Activated naive CD8-positive, alpha-beta T cell treated with anti-CD3 and anti-CD28 coated beads, Interleukin-2, amount 50 U/mL, for 24 hours (primary cell): ENCODE results near the gene MEIS2.

Source experiments
- ATAC-seq: fragments of 150-1000 bp; cut with Tn5 transposase; one replicate; pipeline ENCODE4 v1.10.0; 2021
- DNase-seq: peaks from one replicate; pipeline ENCODE4 v3.0.0; 2021
- H3K27ac Mint-ChIP-seq: one replicate; pipeline ENCODE4 v1.8.0; 2021; ENCODE audit warnings: mild to moderate bottlenecking, mixed read lengths
- H3K27me3 Mint-ChIP-seq: one replicate; pipeline ENCODE4 v1.8.0; 2021; ENCODE audit warnings: mixed read lengths
- H3K36me3 Mint-ChIP-seq: one replicate; pipeline ENCODE4 v1.8.0; 2021; ENCODE audit warnings: low read depth, mixed read lengths
- H3K4me1 Mint-ChIP-seq: one replicate; pipeline ENCODE4 v1.8.0; 2021; ENCODE audit warnings: mixed read lengths
- H3K4me3 Mint-ChIP-seq: one replicate; pipeline ENCODE4 v1.8.0; 2021; ENCODE audit warnings: mild to moderate bottlenecking, moderate library complexity, mixed read lengths
- H3K9me3 Mint-ChIP-seq: one replicate; pipeline ENCODE4 v1.8.0; 2021; ENCODE audit warnings: mixed read lengths

The MEIS2 gene

DNA sequence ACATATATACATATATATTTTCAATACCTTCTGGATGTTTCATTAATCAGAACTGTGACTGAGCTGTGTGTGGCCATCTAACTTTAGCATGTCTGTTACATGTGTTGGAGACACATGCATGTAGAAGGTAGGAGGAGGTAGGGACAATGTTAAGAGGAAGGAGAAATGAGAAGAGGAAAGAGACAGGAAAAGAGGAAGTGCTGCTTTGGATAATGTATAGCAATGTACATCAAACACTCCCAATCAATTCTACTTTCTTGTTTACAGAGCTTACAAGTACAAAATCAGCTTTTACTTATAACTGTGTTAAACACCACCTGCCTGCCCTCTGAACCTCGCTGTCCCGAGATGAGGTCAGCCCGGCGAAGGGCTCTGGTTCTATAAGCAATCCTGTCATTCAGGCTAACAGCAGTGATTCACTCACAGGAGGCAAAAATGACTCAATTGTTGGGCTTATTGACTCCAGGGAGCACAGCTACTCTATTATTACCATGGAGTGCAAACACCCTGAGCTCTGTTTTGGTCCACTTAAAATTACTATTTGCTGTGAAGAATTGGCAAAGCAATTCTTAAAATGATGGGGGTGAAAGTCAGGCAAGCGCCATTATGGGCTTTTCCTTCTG lies 188.9 kb downstream of the MEIS2 start:
- no peaks in the 10 kb centered on the region for H3K27me3 Mint-ChIP-seq
- H3K4me3 Mint-ChIP-seq = no peak overlapping the region
- ATAC-seq (no peak), DNase-seq (no peak)
- no peaks in the 10 kb centered on the region for H3K4me1 Mint-ChIP-seq
- H3K9me3 Mint-ChIP-seq = no peaks in the 10 kb centered on the region
- no peak overlapping the region for H3K27ac Mint-ChIP-seq
- no peaks in the 10 kb centered on the region for H3K36me3 Mint-ChIP-seq

DNA sequence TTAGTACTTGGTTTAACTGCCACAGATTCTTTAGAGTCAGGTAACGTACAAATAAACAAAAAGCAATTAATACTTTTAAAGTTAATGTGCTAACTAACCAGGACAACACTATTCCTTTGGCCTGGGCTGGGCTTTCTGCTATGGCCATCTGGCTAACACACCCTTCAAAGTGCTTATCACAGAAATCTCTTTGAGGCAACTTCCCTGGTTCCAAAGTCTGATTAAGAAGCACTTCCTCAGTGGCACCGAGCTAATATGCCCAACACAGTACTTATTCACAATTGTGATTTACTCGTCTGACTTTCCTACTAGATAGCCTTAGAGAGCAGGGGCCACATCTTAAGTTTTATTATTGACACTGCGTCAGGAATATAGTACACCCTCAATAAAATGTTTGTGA lies 191.4 kb downstream of the MEIS2 start:
- Mint-ChIP-seq H3K27me3 (no peaks in the 10 kb centered on the region), H3K9me3 (no peaks in the 10 kb centered on the region), H3K36me3 (no peaks in the 10 kb centered on the region), H3K4me3 (no peak overlapping the region), H3K4me1 (no peaks in the 10 kb centered on the region), H3K27ac (no peak overlapping the region)
- DNase-seq = no peak
- ATAC-seq = no peak

DNA sequence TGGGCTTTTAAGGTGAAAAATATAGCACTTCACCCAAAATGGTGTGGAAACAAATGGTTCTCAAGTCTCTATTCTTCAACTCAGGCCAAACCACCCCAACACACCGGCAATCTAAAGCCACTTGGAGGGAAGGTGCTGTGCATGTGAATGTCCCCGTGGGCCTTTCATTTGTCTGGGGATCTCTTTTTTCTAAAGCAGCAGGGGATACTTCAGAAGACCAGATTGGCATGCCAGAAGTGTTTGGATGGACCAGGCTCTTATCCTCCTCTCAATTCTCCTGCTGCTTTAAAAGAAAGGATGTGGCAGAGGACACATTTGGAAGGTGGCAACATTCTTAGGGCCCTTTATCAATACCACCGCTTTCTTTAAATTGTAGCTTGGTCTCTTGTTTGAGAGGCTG lies 193.1 kb downstream of the MEIS2 start:
- no peaks in the 10 kb centered on the region for H3K36me3 Mint-ChIP-seq
- H3K4me3 Mint-ChIP-seq = no peak overlapping the region
- H3K4me1 Mint-ChIP-seq = no peaks in the 10 kb centered on the region
- H3K27me3 Mint-ChIP-seq = peaks cover 2% of the 10 kb centered on the region
- ATAC-seq = no peak
- DNase-seq = no peak
- no peak overlapping the region for H3K27ac Mint-ChIP-seq
- no peaks in the 10 kb centered on the region for H3K9me3 Mint-ChIP-seq

DNA sequence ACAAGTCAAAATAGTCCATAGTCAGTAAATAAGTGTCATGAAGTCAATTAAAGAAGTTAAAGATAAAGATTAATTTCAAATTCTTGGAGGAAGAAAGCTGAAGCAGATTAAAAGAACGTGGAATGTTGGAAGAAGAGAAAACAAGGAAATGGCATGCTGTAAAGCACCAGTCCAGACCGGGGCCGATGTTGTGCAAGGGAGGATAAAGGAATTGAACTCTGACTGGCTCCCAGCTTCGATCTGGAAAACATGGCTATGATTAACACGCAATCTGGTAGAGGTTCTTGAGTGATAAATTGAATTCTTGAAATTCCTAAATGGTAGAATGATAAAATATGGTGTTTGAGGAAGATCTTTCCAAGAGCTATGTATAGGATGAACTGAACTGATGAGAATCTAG lies 194.4 kb downstream of the MEIS2 start:
- Mint-ChIP-seq H3K4me3 (no peak overlapping the region), H3K9me3 (no peaks in the 10 kb centered on the region), H3K36me3 (no peaks in the 10 kb centered on the region), H3K4me1 (no peaks in the 10 kb centered on the region), H3K27ac (no peak overlapping the region), H3K27me3 (peaks cover 2% of the 10 kb centered on the region)
- DNase-seq (no peak), ATAC-seq (no peak)

DNA sequence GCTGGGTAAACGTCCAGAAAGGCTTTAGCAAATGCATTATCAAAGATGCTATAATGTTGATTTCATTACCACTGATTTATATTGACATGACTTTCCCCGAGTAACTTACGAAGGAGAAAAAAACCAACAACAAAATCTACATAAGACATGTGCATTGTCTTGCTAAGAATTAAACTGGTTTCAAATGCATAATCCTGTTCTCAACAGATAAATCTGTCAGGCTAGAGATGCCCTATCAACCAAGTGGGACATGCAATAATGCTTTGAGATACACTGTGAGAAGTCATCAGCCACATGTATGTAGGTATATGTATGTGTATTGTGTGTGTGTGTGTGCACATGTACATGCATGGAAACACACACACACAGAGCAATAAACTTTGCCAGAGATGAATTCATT lies 195.6 kb downstream of the MEIS2 start:
- Mint-ChIP-seq H3K27ac (no peak overlapping the region), H3K4me1 (no peaks in the 10 kb centered on the region), H3K36me3 (no peaks in the 10 kb centered on the region), H3K27me3 (peaks cover 4% of the 10 kb centered on the region), H3K9me3 (no peaks in the 10 kb centered on the region), H3K4me3 (no peak overlapping the region)
- ATAC-seq = no peak
- DNase-seq = no peak

DNA sequence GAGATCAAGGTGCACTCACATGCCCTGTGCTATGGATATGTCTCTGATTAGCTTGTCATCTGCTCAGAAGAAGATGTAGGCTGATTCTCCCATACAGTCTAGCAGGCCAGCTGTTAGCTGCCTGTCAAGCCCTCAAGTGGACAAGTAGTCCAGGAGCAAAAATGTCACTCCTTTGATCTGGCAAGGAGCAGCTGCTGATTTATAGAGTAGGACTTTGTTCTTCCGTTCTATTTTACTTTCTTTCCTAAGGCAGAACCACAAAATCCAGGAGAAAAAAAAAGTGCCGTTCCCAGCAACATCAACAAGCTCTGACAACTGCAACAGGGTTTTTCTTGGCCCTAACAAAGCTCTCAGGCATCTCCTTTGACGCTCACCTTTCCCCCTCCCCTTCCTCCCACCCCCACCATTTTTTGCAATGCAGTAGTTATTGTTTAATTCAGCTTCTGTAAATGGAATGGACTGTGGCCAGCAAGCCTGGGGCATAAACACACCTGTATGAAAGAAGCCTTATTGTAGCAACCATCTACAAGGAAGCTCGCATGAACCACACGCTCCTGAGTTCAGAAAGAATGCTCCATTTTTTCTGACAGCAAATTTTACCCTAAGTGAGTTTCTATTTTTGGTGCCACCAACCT lies 196.3 kb downstream of the MEIS2 start:
- ATAC-seq (no peak), DNase-seq (no peak)
- peaks cover 4% of the 10 kb centered on the region for H3K27me3 Mint-ChIP-seq
- no peaks in the 10 kb centered on the region for H3K9me3 Mint-ChIP-seq
- no peaks in the 10 kb centered on the region for H3K36me3 Mint-ChIP-seq
- H3K27ac Mint-ChIP-seq = no peak overlapping the region
- H3K4me3 Mint-ChIP-seq = no peak overlapping the region
- H3K4me1 Mint-ChIP-seq = no peaks in the 10 kb centered on the region

DNA sequence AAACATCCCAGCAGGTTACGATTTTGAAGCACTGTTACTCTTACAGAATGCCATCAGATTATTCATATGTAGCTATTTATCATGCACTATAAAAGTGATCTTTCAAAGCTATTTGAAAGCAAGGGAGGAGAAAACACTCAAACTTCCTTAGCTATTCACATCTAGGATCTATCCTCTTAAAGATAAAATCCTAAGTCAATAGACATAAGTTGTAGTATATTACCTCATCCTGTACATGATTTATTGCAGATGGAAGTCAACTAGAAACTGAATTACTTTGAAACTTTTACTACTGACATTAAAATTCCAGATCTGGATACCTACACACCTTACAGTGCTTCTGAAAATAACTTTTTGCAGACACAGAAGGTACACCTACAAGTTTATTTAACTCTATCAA lies 197.2 kb downstream of the MEIS2 start:
- H3K27me3 Mint-ChIP-seq = peaks cover 4% of the 10 kb centered on the region
- H3K4me3 Mint-ChIP-seq = no peak overlapping the region
- H3K4me1 Mint-ChIP-seq = no peaks in the 10 kb centered on the region
- ATAC-seq (no peak), DNase-seq (no peak)
- no peaks in the 10 kb centered on the region for H3K36me3 Mint-ChIP-seq
- no peaks in the 10 kb centered on the region for H3K9me3 Mint-ChIP-seq
- H3K27ac Mint-ChIP-seq = no peak overlapping the region

DNA sequence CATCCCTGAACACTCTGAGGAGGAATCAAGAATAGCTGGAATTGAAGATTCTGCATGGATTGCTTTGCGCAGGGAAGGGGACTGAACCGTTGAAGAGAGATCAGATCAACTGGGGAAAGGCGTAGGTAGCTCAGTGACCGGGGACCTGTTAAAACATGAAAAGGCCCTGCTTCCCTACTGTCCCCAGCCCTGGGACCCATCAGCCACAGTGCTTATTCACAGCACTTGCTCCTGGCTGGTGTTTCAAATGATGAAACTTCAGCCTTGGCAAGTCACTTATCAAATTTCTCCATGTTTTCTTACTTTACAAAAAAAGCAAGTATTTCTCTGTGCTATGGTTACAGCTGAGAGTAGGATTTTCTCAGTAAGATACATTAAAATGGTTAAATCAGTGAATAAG lies 199.3 kb downstream of the MEIS2 start:
- DNase-seq = no peak
- H3K27ac Mint-ChIP-seq = no peak overlapping the region
- no peaks in the 10 kb centered on the region for H3K4me1 Mint-ChIP-seq
- no peaks in the 10 kb centered on the region for H3K36me3 Mint-ChIP-seq
- H3K9me3 Mint-ChIP-seq = no peaks in the 10 kb centered on the region
- no peak for ATAC-seq
- H3K4me3 Mint-ChIP-seq = no peak overlapping the region
- H3K27me3 Mint-ChIP-seq = peaks cover 5% of the 10 kb centered on the region

DNA sequence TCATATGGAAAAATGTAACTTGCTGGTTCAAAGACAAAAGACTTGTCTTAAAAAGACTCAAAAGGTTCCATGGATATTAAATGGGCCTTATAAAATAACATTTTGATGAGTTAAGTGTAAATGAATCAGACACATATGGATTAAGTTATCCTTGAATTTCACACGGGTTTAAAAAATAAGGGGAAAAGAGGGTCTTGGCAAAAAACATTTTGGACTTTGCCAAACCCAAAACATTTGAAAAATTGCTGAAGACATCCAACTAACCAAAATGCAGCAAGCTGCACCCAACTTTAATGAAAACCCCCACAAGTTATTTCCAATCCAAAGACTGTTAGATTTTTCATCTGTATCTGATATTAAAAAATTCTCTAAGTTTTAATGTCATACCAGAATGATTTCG lies 200.7 kb downstream of the MEIS2 start:
- ATAC-seq = no peak
- peaks cover 7% of the 10 kb centered on the region for H3K27me3 Mint-ChIP-seq
- no peak overlapping the region for H3K4me3 Mint-ChIP-seq

DNA sequence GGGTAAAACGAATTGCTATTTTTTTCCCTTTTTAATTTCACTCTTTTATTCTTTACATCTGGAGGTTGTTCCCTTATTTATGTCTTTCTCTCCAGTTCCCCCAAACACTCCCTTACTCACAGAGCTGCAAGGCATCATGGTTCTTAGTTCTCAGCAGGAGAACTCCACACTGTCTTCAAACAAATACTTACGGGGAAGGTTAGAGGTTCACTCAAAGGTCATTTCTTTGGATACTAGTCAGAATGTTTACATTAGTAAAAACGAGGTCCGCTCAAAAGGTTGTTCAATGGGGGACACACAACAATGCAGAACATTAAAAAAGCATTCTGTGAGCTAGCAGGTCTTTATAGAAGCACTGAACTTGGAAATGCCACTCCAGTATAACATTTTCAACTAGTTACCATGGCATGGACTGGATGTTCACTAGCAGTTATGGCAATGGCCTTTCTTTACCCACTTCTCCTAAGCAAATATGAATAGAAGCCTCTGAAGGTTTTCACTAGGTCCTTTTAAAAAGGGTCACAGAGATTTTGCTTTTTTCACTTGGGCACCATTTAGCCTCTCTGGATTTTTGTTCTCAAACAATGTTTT lies 201.7 kb downstream of the MEIS2 start:
- ATAC-seq (no peak), DNase-seq (no peak)
- peaks cover 8% of the 10 kb centered on the region for H3K27me3 Mint-ChIP-seq
- no peak overlapping the region for H3K27ac Mint-ChIP-seq
- H3K4me1 Mint-ChIP-seq = no peaks in the 10 kb centered on the region
- H3K36me3 Mint-ChIP-seq = no peaks in the 10 kb centered on the region
- no peak overlapping the region for H3K4me3 Mint-ChIP-seq
- no peaks in the 10 kb centered on the region for H3K9me3 Mint-ChIP-seq

More for the DNA sequence above, 200.7 kb downstream of the MEIS2 start:
- H3K36me3 Mint-ChIP-seq = no peaks in the 10 kb centered on the region
- no peak overlapping the region for H3K27ac Mint-ChIP-seq
- no peak for DNase-seq
- no peaks in the 10 kb centered on the region for H3K4me1 Mint-ChIP-seq
- no peaks in the 10 kb centered on the region for H3K9me3 Mint-ChIP-seq

DNA sequence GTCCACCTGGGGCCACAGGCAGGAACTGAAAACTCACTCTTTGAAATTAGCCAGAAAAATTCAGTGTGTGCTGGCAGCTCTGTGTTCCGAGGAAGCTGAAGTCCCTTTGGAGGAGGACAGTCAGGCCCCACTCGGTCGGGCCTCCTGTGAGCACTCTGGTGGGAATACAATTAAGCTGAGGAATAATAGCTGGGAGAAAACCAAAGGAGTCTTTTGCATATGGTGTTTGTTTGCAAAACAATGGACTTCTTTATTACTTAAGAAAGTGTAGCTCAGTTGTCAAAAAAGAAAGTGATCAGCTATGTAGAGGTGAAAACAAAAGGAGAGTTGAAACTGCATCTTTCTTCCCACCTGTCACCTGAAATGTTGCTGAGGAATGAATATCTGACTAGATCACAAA lies 202.5 kb downstream of the MEIS2 start:
- no peak for ATAC-seq
- Mint-ChIP-seq H3K27me3 (peaks cover 8% of the 10 kb centered on the region), H3K9me3 (no peaks in the 10 kb centered on the region), H3K4me3 (no peak overlapping the region), H3K27ac (no peak overlapping the region), H3K36me3 (no peaks in the 10 kb centered on the region), H3K4me1 (no peaks in the 10 kb centered on the region)
- DNase-seq = no peak

DNA sequence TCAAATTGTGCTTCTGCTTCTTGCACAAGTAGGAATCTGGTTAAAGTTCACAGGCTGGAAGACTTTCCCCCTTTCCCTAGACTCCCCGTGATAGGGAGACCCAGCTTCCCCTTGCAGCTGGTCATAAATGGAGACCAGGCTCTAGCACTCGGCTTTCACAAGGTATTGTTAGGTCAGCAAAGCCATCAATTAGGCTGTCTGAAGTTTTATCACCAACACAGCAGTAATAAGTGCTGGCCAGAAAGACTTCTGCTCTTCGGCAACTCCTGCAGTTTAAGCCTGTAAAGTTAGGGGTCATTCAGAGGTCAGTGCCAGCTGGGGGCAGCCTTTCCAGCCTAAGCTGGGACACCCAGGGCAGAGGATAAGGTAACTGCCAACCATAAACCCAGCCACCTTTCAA lies 203.4 kb downstream of the MEIS2 start:
- DNase-seq = no peak
- Mint-ChIP-seq H3K4me1 (no peaks in the 10 kb centered on the region), H3K9me3 (no peaks in the 10 kb centered on the region), H3K27me3 (peaks cover 9% of the 10 kb centered on the region), H3K27ac (no peak overlapping the region), H3K4me3 (no peak overlapping the region), H3K36me3 (no peaks in the 10 kb centered on the region)
- no peak for ATAC-seq

DNA sequence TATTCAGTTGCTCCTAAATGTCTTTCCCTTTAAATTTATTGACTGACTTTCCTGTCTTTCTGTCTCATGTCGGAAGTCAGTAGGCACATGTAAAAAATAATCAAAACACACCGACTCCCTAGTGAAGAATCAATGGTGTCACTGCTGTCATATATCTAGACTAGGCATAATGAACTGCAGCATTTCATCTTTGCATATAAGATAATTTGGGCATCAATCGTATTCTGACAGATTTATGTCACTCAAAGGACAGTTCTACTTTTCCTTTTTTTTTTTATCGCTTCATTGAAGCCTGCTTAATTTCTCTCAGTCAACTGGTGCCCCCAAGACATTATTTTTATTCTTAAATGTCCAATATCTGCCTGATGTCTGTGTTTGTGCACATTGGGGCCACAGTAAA lies 206.3 kb downstream of the MEIS2 start:
- no peak for ATAC-seq
- Mint-ChIP-seq H3K27ac (no peak overlapping the region), H3K4me3 (no peak overlapping the region), H3K36me3 (no peaks in the 10 kb centered on the region), H3K9me3 (no peaks in the 10 kb centered on the region), H3K4me1 (no peaks in the 10 kb centered on the region), H3K27me3 (peaks cover 23% of the 10 kb centered on the region)
- no peak for DNase-seq

DNA sequence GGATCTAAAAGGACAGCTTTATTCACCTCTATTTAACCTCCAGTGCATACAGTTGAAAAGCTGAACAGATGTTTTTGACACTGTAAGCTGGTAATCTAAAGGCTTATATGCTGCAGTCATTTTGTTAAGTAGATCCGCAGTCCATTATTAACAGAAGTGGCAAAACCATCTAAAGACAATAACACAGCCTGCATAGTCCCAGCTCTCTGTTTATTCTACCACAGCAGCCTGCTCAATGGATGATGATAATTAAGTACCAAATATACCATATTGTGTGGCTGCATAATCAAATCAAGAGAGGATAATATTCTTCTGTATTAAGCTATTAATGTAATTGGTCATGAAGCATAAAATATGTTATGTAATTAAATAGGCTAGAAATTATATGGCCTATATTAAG lies 207.1 kb downstream of the MEIS2 start:
- Mint-ChIP-seq H3K27me3 (peaks cover 30% of the 10 kb centered on the region), H3K4me1 (no peaks in the 10 kb centered on the region), H3K36me3 (no peaks in the 10 kb centered on the region), H3K27ac (no peak overlapping the region), H3K4me3 (no peak overlapping the region), H3K9me3 (no peaks in the 10 kb centered on the region)
- DNase-seq (no peak), ATAC-seq (no peak)

DNA sequence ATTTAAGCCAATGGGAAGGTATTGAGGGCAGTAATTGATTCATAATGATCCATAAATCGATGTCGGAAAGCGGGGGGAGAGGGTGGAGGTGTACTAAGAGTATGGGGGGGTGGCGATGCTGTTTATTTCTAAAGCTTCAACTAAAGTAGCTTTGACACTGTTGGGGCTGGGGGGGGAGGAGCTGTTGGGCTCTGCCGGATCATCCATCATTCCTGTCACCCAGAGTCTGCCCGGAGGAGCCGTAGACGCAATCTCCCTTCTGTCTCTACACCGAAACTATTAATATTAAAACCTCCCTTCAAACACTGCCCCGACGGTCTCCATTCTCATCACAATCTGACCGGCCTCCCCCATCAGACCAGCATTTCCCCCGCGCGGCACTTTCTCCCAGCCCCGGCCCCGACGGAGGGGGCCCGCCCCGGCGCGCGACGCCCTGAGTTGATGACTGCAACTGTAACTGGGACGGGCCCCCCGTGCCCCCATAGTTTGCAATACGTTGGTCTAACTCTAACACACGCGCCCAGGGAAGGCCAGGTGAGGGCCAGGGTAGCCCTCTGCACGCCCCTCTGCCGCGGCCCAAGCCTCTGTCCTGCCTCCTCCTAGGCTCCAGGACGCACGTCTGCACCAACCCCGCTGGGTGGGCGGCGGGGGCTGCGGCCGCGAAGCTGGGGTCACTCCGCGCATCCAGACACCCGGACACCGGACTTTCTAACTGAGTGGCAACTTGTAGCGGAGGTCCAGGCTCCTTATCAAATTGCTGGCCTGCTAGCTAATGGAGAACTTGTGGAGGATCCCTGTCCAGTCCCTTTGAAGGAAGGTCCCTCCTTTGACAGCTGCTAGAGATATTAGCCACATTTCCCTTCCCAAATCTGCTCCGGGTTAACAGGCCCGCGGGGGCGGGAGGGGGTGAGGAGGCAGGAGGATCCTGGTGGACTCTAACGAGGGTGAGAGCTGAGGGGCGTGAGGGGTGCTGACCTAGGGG lies 212.0 kb downstream of the MEIS2 start:
- Mint-ChIP-seq H3K27me3 (peaks cover 73% of the 10 kb centered on the region), H3K4me3 (no peak overlapping the region)
- DNase-seq = no peak

More for the DNA sequence above, 212.0 kb downstream of the MEIS2 start:
- Mint-ChIP-seq H3K36me3 (no peaks in the 10 kb centered on the region), H3K9me3 (no peaks in the 10 kb centered on the region), H3K4me1 (peaks cover 6% of the 10 kb centered on the region), H3K27ac (no peak overlapping the region)
- no peak for ATAC-seq
